DND-41 (cell line): ENCODE results near the gene SLFN12L.

ENCODE experiments used
- CTCF ChIP-seq: IDR thresholded peaks from 2 replicates; pipeline ENCODE4 v1.5.1; 2012; ENCODE audit warnings: borderline replicate concordance, low read length, moderate library complexity, mild to moderate bottlenecking; ENCODE audit not compliant: poor library complexity, severe bottlenecking; ENCODE audit errors: extremely low read depth
- EZH2 ChIP-seq: IDR thresholded peaks from 3 replicates; pipeline ENCODE4 v1.6.1; 2012; ENCODE audit warnings: borderline replicate concordance, low read depth, mild to moderate bottlenecking, moderate library complexity, low read length, inconsistent platforms; ENCODE audit not compliant: severe bottlenecking

- TF ChIP-seq CTCF (no peak), EZH2 (no peak)
Observed at GRCh38 chr17:35569405-35569804, 31.9 kb upstream of the SLFN12L start.
